GM21367 (cell line): Measurements from ENCODE around the gene BID.

Source experiments
- ATAC-seq: cut with Tn5 transposase; IDR thresholded peaks from one replicate; pipeline ENCODE4 v1.9.1; 2021; ENCODE audit not compliant: unreplicated experiment

BID gene

GRCh38 chr22:17774206-17774925 lies at the start of gene BID:
Gene BID (minus strand): TSS chr22:17774469. CDS start chr22:17750116, 24,353 bp downstream.
- ATAC-seq, result no peak

- no peak for ATAC-seq
Observed at GRCh38 chr22:17823964-17824363, 49.7 kb upstream of the BID start.

- ATAC-seq, result no peak
Observed at GRCh38 chr22:17823226-17823625, 49.0 kb upstream of the BID start.

- ATAC-seq, result no peak
Observed at GRCh38 chr22:17822087-17822486, 47.8 kb upstream of the BID start.

GRCh38 chr22:17820879-17821439 lies 46.7 kb upstream of the BID start:
- no peak for ATAC-seq

GRCh38 chr22:17818649-17819048 lies 44.4 kb upstream of the BID start:
- ATAC-seq, result no peak

- ATAC-seq, result no peak
Observed at GRCh38 chr22:17818180-17818579, 43.9 kb upstream of the BID start.

GRCh38 chr22:17817511-17818065 lies 43.3 kb upstream of the BID start:
- ATAC-seq, result no peak

- ATAC-seq, result no peak
Observed at GRCh38 chr22:17817079-17817478, 42.8 kb upstream of the BID start.

GRCh38 chr22:17816649-17817048 lies 42.4 kb upstream of the BID start:
- ATAC-seq, result no peak

- ATAC-seq, result no peak
Observed at GRCh38 chr22:17815703-17816254, 41.5 kb upstream of the BID start.

GRCh38 chr22:17814830-17815229 lies 40.6 kb upstream of the BID start:
- ATAC-seq, result no peak

- no peak for ATAC-seq
Observed at GRCh38 chr22:17814084-17814483, 39.8 kb upstream of the BID start.

- ATAC-seq, result no peak
Observed at GRCh38 chr22:17811119-17811518, 36.9 kb upstream of the BID start.

- ATAC-seq, result no peak
Observed at GRCh38 chr22:17810570-17811116, 36.4 kb upstream of the BID start.

GRCh38 chr22:17808693-17809403 lies 34.6 kb upstream of the BID start:
- ATAC-seq, result no peak

- no peak for ATAC-seq
Observed at GRCh38 chr22:17807578-17808410, 33.5 kb upstream of the BID start.

GRCh38 chr22:17807086-17807485 lies 32.8 kb upstream of the BID start:
- ATAC-seq, result no peak

GRCh38 chr22:17806437-17806836 lies 32.2 kb upstream of the BID start:
- ATAC-seq, result no peak

- ATAC-seq, result no peak
Observed at GRCh38 chr22:17804331-17805080, 30.2 kb upstream of the BID start.
